AG10803 (cell line): ENCODE data around the gene NR1D1.
A peak's percentile ranks its signal among the peaks of the same experiment; 100 is the strongest.

ENCODE experiments used
- DNase-seq: peaks from one replicate; pipeline ENCODE4 v3.0.0; 2010; ENCODE audit warnings: low read depth
- H3K4me3 ChIP-seq: 2 replicates; pipeline ENCODE4 v1.5.1; 2011; ENCODE audit warnings: mild to moderate bottlenecking, low read length, control low read depth
- TF ChIP-seq, protein P1 (sequence below): conservative IDR thresholded peaks from 2 replicates; pipeline ENCODE4 v1.5.1; 2011; ENCODE audit warnings: mild to moderate bottlenecking, low read length, control low read depth, inconsistent platforms

NR1D1 gene

DNA sequence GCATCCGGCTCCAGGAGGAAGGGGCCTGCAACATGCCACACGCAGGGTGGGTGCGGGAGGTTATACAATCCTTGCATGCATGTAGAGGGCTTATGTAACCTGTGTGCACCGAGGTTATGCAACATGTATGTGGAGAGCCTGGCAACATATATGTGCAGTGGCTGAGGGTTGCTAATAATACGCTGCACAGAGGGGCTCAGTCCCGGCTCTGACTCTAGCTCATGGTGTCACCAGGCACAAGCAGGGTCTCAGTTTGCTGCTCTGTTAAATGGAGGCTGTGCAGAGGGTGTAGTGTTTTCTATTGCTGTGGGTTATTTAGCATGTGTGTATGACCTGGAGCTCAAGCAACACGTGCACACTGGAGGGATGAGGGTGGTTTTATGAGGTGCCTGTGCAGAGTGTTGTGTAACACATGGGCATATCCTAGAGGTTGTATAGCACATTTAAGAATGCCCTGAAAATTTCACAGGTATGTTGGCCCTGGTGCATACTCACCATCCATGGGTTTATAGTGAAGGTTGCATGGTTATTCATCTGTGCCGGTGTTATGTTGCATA is 24.4 kb downstream of the NR1D1 start:
- no peak for DNase-seq
- TF ChIP-seq, protein P1, sequence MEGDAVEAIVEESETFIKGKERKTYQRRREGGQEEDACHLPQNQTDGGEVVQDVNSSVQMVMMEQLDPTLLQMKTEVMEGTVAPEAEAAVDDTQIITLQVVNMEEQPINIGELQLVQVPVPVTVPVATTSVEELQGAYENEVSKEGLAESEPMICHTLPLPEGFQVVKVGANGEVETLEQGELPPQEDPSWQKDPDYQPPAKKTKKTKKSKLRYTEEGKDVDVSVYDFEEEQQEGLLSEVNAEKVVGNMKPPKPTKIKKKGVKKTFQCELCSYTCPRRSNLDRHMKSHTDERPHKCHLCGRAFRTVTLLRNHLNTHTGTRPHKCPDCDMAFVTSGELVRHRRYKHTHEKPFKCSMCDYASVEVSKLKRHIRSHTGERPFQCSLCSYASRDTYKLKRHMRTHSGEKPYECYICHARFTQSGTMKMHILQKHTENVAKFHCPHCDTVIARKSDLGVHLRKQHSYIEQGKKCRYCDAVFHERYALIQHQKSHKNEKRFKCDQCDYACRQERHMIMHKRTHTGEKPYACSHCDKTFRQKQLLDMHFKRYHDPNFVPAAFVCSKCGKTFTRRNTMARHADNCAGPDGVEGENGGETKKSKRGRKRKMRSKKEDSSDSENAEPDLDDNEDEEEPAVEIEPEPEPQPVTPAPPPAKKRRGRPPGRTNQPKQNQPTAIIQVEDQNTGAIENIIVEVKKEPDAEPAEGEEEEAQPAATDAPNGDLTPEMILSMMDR: no peak
- no peak overlapping the region for H3K4me3 ChIP-seq

DNA sequence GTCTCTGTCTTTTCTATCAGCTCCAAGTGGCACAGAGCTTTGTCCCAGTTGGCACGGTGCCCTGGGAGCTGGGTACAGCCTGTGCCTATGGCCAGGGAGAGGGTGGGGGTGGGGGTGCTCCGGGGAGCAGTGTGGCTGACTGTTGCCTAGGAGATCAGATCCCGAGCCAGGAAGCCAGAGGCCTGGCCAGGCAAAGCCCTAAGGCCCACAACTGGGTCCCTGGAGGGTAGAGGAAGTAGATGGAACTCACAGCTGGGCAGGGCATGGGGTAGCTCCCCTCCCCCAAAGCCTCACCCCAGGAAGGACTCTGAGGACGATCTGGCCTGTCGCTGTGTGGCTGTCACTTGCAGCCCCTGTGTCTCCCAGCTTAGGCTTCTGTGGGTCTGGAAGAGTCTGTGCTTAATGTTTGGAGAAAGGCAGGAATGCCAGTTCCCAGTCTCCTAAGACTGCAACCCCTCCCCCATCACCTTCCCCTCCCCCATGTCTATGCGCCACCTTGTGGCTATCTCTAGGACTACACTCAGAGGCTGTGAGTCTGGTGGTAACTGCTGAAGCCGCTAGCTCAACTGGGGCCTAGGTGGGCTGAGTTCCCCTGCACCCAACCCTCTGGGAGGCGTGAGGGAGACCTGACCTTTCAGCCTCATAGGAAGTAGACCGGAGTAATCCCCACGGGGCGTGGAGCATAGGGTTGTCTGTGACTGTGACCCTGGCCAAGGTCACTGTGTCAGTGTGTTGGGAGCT is 25.0 kb downstream of the NR1D1 start:
- peak; percentile 70 for DNase-seq
- TF ChIP-seq, protein P1: peak; percentile 94
- no peak overlapping the region for H3K4me3 ChIP-seq

DNA sequence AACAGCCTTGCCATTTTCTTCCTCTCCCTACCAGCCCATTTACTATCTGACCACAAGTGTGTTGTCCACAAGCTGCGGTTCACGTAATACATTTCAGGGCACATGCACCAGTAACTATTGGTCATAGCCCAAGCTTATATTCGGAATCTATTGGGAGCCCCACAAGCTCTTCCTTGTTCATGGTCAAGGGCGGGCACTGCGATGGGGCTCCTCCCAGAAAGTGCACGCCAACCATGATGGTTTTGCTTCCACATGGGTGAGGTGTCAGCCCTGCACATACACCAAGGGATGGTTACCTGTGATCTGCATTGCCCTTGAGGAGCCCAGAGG is 25.6 kb downstream of the NR1D1 start:
- TF ChIP-seq, protein P1: no peak
- DNase-seq: no peak
- no peak overlapping the region for H3K4me3 ChIP-seq

DNA sequence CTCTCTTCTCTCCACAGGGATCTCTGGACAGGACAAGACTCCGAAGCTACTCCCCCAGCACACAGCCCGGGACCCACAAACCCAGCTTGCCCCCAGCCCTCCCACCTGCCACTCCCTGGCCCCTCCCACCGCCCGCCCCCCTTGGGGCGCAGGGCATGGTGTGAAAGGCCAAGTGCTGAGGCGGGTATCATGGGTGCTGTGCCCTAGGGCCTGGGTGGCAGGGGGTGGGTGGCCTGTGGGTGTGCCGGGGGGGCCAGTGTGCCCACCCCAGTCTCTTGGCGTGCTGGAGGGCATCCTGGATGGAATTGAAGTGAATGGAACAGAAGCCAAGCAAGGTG is 26.2 kb downstream of the NR1D1 start:
- DNase-seq: no peak
- H3K4me3 ChIP-seq: no peak overlapping the region
- TF ChIP-seq, protein P1: no peak

DNA sequence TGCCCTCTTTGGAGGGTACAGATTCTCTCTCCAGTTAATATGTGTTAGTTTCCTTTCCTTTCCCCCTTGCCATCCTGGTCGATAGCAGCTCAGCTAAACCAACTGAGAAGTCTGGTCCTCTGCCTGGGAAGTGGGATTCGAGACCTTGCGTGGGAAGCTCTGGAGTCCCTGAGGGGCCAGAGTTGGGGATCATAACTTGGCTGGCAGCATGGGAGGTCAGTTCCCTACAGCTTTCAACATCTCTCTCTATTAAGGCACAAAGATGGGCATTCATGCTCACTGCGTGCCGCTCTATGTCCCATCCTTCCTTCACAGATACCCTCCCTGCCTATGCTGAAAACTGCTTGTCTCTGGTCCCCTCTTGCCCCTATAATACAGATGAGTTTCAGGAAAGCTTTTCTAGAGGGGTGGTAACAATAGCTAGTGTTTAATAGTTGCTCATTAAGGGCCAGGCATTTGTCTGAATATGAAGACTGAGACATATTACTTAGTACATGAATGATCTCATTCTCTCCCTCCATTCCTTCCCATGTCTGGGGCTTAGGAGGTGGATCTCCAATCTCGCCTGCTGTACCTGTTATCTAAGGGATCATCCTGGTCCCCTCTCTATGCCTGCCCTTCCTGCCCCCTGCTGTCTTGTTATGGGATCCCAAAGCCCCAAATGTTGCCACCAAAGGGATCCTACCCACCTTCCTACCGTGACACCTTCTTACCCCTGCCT is 26.8 kb downstream of the NR1D1 start:
- TF ChIP-seq, protein P1: no peak
- DNase-seq: no peak
- no peak overlapping the region for H3K4me3 ChIP-seq

DNA sequence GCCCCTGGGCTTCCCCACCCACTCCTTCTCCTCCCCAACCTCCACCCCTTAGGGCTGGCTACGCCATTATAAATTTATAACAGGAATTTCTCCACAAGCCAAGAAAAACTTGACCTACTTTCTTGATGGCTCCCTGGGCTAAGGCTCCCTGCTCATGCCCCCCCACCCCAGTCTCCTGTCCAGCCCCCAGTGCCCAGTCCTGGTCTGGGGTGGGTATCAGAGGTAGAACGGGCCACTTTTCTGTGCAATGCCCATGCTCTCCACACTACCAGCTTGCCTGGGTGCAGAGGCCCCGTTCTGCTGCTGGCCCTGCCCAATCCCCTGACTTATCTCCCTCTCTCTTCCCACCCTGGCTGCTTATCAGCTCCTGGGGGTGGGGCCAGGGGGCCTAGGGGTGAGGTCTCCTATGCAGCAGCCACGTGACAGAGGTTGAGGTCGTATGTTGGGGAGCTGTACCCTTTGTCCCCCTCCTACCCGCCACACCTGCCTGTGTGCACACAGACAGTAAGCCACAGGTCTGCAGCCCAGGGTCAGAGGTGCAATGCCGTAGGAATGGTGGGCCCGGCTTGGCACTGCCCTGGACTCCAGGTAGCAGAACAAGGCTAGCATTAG is 27.5 kb downstream of the NR1D1 start:
- H3K4me3 ChIP-seq: no peak overlapping the region
- TF ChIP-seq, protein P1: no peak
- no peak for DNase-seq
